MM.1S (cell line): ENCODE measurements around the gene MR1.
A peak's percentile ranks its signal among the peaks of the same experiment; 100 is the strongest.

ENCODE experiments used
- DNase-seq: peaks from one replicate; pipeline ENCODE4 v3.0.0-alpha.2; 2015
- H2AFZ ChIP-seq: fragments of 300-600 bp; sonication (generic); 2 replicates; pipeline ENCODE4 v1.6.0; 2016; ENCODE audit warnings: antibody characterized with exemption, low read length
- H3F3A ChIP-seq: fragments of 300-600 bp; sonication (generic); 2 replicates; pipeline ENCODE4 v1.6.1; 2016; ENCODE audit warnings: mild to moderate bottlenecking, antibody characterized with exemption, low read length, moderate library complexity, mixed read lengths; ENCODE audit not compliant: insufficient read depth
- H3K27ac ChIP-seq: fragments of 300-600 bp; sonication (generic); 2 replicates; pipeline ENCODE4 v1.5.1; 2016; ENCODE audit warnings: mild to moderate bottlenecking, low read length
- H3K27me3 ChIP-seq: fragments of 300-600 bp; sonication (generic); replicated peaks from 2 replicates; pipeline ENCODE4 v1.6.0; 2016; ENCODE audit warnings: low read length; ENCODE audit not compliant: insufficient read depth
- H3K36me3 ChIP-seq: fragments of 300-600 bp; sonication (generic); replicated peaks from 2 replicates; pipeline ENCODE4 v1.6.1; 2016; ENCODE audit warnings: mild to moderate bottlenecking, low read length, mixed read lengths; ENCODE audit not compliant: insufficient read depth
- H3K4me1 ChIP-seq: fragments of 300-600 bp; sonication (generic); 2 replicates; pipeline ENCODE4 v1.6.1; 2016; ENCODE audit warnings: low read length, mixed read lengths
- H3K4me2 ChIP-seq: fragments of 300-600 bp; sonication (generic); 2 replicates; pipeline ENCODE4 v1.6.0; 2016; ENCODE audit warnings: low read depth, low read length
- H3K4me3 ChIP-seq: fragments of 300-600 bp; sonication (generic); 2 replicates; pipeline ENCODE4 v1.5.1; 2016; ENCODE audit warnings: low read length, mixed read lengths
- H3K79me2 ChIP-seq: fragments of 300-600 bp; sonication (generic); 2 replicates; pipeline ENCODE4 v1.6.1; 2016; ENCODE audit warnings: mixed run types, low read length, mixed read lengths
- H3K9ac ChIP-seq: fragments of 300-600 bp; sonication (generic); 2 replicates; pipeline ENCODE4 v1.6.1; 2016; ENCODE audit warnings: low read length, mixed read lengths
- H3K9me2 ChIP-seq: fragments of 300-600 bp; sonication (generic); replicated peaks from 2 replicates; pipeline ENCODE4 v1.6.1; 2016; ENCODE audit warnings: mild to moderate bottlenecking, low read length, mixed read lengths; ENCODE audit not compliant: insufficient read depth
- H3K9me3 ChIP-seq: fragments of 300-600 bp; sonication (generic); replicated peaks from 2 replicates; pipeline ENCODE4 v1.6.1; 2016; ENCODE audit warnings: mild to moderate bottlenecking, low read length, mixed read lengths; ENCODE audit not compliant: insufficient read depth
- H4K20me1 ChIP-seq: fragments of 300-600 bp; sonication (generic); 2 replicates; pipeline ENCODE4 v1.6.1; 2016; ENCODE audit warnings: mild to moderate bottlenecking, low read length, moderate library complexity, mixed read lengths; ENCODE audit not compliant: insufficient read depth
- CTCF ChIP-seq: fragments of 300-600 bp; sonication (generic); IDR thresholded peaks from 2 replicates; pipeline ENCODE4 v1.5.1; 2016; ENCODE audit warnings: antibody characterized with exemption, low read length, mixed read lengths
- EZH2 ChIP-seq: fragments of 300-600 bp; sonication (generic); optimal IDR thresholded peaks from 2 replicates; pipeline ENCODE3; 2017; ENCODE audit warnings: low read depth, mild to moderate bottlenecking, antibody characterized with exemption, low read length, mixed read lengths
- EZH2phosphoT487 ChIP-seq: fragments of 300-600 bp; sonication (generic); IDR thresholded peaks from 2 replicates; pipeline ENCODE4 v1.6.1; 2018; ENCODE audit warnings: antibody characterized with exemption, low read length

MR1 gene

GRCh38 chr1:181033799-181034451, at the start of gene MR1:
TSS of gene MR1 (plus strand) at chr1:181033983. CDS start at chr1:181034008, 25 bp downstream.
- Histone ChIP-seq H3K27ac (peak within 1 kb of the TSS; percentile 65), H3K36me3 (no peaks in the 10 kb centered on the region), H3K4me2 (peak within 1 kb of the TSS; percentile 70), H3K27me3 (no peaks in the 10 kb centered on the region), H3K9me2 (no peaks in the 10 kb centered on the region), H3K4me3 (peak within 1 kb of the TSS; percentile 70), H4K20me1 (no peaks in the 10 kb centered on the region), H3K4me1 (peaks cover 21% of the 10 kb centered on the region), H3F3A (peaks cover 3% of the 10 kb centered on the region; the same call in 1 of the 2 replicates), H2AFZ (peak within 1 kb of the TSS; percentile 86), H3K9me3 (no peaks in the 10 kb centered on the region), H3K79me2 (peaks cover 37% of the 10 kb centered on the region), H3K9ac (peak within 1 kb of the TSS; percentile 72)
- no peak for TF ChIP-seq EZH2phosphoT487
- TF ChIP-seq EZH2 = no peak
- TF ChIP-seq CTCF = no peak
- peak; percentile 98 for DNase-seq

- no peaks in the 10 kb centered on the region for H3K4me1 ChIP-seq
- no peak for TF ChIP-seq EZH2
- TF ChIP-seq EZH2phosphoT487 = no peak
- no peak for TF ChIP-seq CTCF
- H3K9ac ChIP-seq = no peak overlapping the region
- H3K36me3 ChIP-seq = peaks cover 3% of the 10 kb centered on the region
- no peaks in the 10 kb centered on the region for H3K79me2 ChIP-seq
- H3K9me3 ChIP-seq = no peaks in the 10 kb centered on the region
- H3K27me3 ChIP-seq = no peaks in the 10 kb centered on the region
- H2AFZ ChIP-seq = no peak overlapping the region
- H3K4me2 ChIP-seq = no peak overlapping the region
- H3F3A ChIP-seq = no peaks in the 10 kb centered on the region
- H3K9me2 ChIP-seq = no peaks in the 10 kb centered on the region
- no peak for DNase-seq
- no peak overlapping the region for H3K4me3 ChIP-seq
- H4K20me1 ChIP-seq = no peaks in the 10 kb centered on the region
- H3K27ac ChIP-seq = no peak overlapping the region
Observed at GRCh38 chr1:180988253-180988752, 45.5 kb upstream of the MR1 start.

- no peaks in the 10 kb centered on the region for H3K9me2 ChIP-seq
- no peak overlapping the region for H3K4me3 ChIP-seq
- no peak for DNase-seq
- H4K20me1 ChIP-seq = no peaks in the 10 kb centered on the region
- H3K4me2 ChIP-seq = no peak overlapping the region
- no peaks in the 10 kb centered on the region for H3K27me3 ChIP-seq
- no peak for TF ChIP-seq EZH2phosphoT487
- TF ChIP-seq EZH2 = no peak
- no peak for TF ChIP-seq CTCF
- H3K79me2 ChIP-seq = no peaks in the 10 kb centered on the region
- no peaks in the 10 kb centered on the region for H3K4me1 ChIP-seq
- no peaks in the 10 kb centered on the region for H3K9me3 ChIP-seq
- H2AFZ ChIP-seq = no peak overlapping the region
- H3K9ac ChIP-seq = no peak overlapping the region
- H3K36me3 ChIP-seq = no peaks in the 10 kb centered on the region; the same call in 1 of the 2 replicates
- H3F3A ChIP-seq = no peaks in the 10 kb centered on the region
- H3K27ac ChIP-seq = no peak overlapping the region
Observed at GRCh38 chr1:180994262-180994661, 39.5 kb upstream of the MR1 start.
